ACC112 (cell line): Measurements from ENCODE around the gene CDHR5.

ENCODE experiments used
- H2AFZ ChIP-seq: fragments of 200-600 bp; sonication (generic); one replicate; pipeline ENCODE4 v1.6.0; 2017; ENCODE audit warnings: antibody characterized with exemption, low read length; ENCODE audit not compliant: unreplicated experiment
- H3K27ac ChIP-seq: fragments of 200-600 bp; sonication (generic); 2 replicates; pipeline ENCODE4 v1.5.1; 2014; ENCODE audit warnings: low read depth, mild to moderate bottlenecking, antibody characterized with exemption, low read length, moderate library complexity
- H3K27me3 ChIP-seq: fragments of 200-600 bp; sonication (generic); 2 replicates; pipeline ENCODE4 v1.6.1; 2014; ENCODE audit warnings: mild to moderate bottlenecking, antibody characterized with exemption, low read length, moderate library complexity, mixed read lengths; ENCODE audit not compliant: insufficient read depth
- H3K36me3 ChIP-seq: fragments of 200-600 bp; sonication (generic); 2 replicates; pipeline ENCODE4 v1.6.1; 2016; ENCODE audit warnings: mild to moderate bottlenecking, antibody characterized with exemption, low read length, moderate library complexity, mixed read lengths; ENCODE audit not compliant: insufficient read depth
- H3K4me1 ChIP-seq: fragments of 200-600 bp; sonication (generic); one replicate; pipeline ENCODE4 v1.6.1; 2016; ENCODE audit warnings: low read length, mixed read lengths; ENCODE audit not compliant: insufficient read depth, unreplicated experiment, control insufficient read depth
- H3K4me3 ChIP-seq: fragments of 200-600 bp; sonication (generic); 2 replicates; pipeline ENCODE4 v1.5.1; 2014; ENCODE audit warnings: mild to moderate bottlenecking, low read depth, low read length
- H3K79me2 ChIP-seq: fragments of 200-600 bp; sonication (generic); one replicate; pipeline ENCODE4 v1.6.0; 2016; ENCODE audit warnings: low read length; ENCODE audit not compliant: control insufficient read depth, unreplicated experiment, insufficient read depth

Gene CDHR5

GRCh38 chr11:635945-636510 lies 11.3 kb upstream of the CDHR5 start:
- H3K27ac ChIP-seq, result no peak overlapping the region
- no peaks in the 10 kb centered on the region for H3K79me2 ChIP-seq
- no peaks in the 10 kb centered on the region for H3K36me3 ChIP-seq
- no peak overlapping the region for H2AFZ ChIP-seq
- H3K27me3 ChIP-seq, result peaks cover 7% of the 10 kb centered on the region; the same call in 1 of the 2 replicates
- H3K4me3 ChIP-seq, result no peak overlapping the region
- peaks cover 6% of the 10 kb centered on the region for H3K4me1 ChIP-seq

- H3K27me3 ChIP-seq, result no peaks in the 10 kb centered on the region
- H3K4me3 ChIP-seq, result no peak overlapping the region
- no peak overlapping the region for H3K27ac ChIP-seq
- H2AFZ ChIP-seq, result no peak overlapping the region
- H3K36me3 ChIP-seq, result no peaks in the 10 kb centered on the region
- no peaks in the 10 kb centered on the region for H3K4me1 ChIP-seq
- no peaks in the 10 kb centered on the region for H3K79me2 ChIP-seq
Measured at GRCh38 chr11:630871-631270, 6.1 kb upstream of the CDHR5 start.

GRCh38 chr11:629237-629583 lies 4.5 kb upstream of the CDHR5 start:
- no peaks in the 10 kb centered on the region for H3K36me3 ChIP-seq
- H3K27ac ChIP-seq, result no peak overlapping the region

GRCh38 chr11:628056-628455 lies 3.3 kb upstream of the CDHR5 start:
- Histone ChIP-seq H3K79me2 (no peaks in the 10 kb centered on the region), H3K36me3 (no peaks in the 10 kb centered on the region), H3K4me3 (no peak overlapping the region), H3K4me1 (peaks cover 4% of the 10 kb centered on the region), H2AFZ (no peak overlapping the region), H3K27me3 (no peaks in the 10 kb centered on the region), H3K27ac (no peak overlapping the region)

More at GRCh38 chr11:629237-629583, 4.5 kb upstream of the CDHR5 start:
- Histone ChIP-seq H3K27me3 (no peaks in the 10 kb centered on the region), H2AFZ (no peak overlapping the region), H3K4me1 (no peaks in the 10 kb centered on the region), H3K79me2 (no peaks in the 10 kb centered on the region), H3K4me3 (no peak overlapping the region)

GRCh38 chr11:627308-627576 lies 2.5 kb upstream of the CDHR5 start:
- H3K36me3 ChIP-seq, result no peaks in the 10 kb centered on the region
- H3K79me2 ChIP-seq, result no peaks in the 10 kb centered on the region
- H3K4me3 ChIP-seq, result no peak overlapping the region
- peaks cover 4% of the 10 kb centered on the region for H3K4me1 ChIP-seq
- no peak overlapping the region for H3K27ac ChIP-seq
- H2AFZ ChIP-seq, result no peak overlapping the region
- H3K27me3 ChIP-seq, result no peaks in the 10 kb centered on the region

- Histone ChIP-seq H3K79me2 (no peaks in the 10 kb centered on the region), H3K4me3 (no peak within 1 kb of the TSS), H2AFZ (no peak within 1 kb of the TSS), H3K27ac (no peak within 1 kb of the TSS), H3K36me3 (no peaks in the 10 kb centered on the region), H3K4me1 (peaks cover 4% of the 10 kb centered on the region), H3K27me3 (no peaks in the 10 kb centered on the region)
Measured at GRCh38 chr11:626475-627307, 1.9 kb upstream of the CDHR5 start, which contains the start of gene SCT. Gene SCT (minus strand): TSS chr11:627181. CDS start chr11:627143, 38 bp downstream.

DNA sequence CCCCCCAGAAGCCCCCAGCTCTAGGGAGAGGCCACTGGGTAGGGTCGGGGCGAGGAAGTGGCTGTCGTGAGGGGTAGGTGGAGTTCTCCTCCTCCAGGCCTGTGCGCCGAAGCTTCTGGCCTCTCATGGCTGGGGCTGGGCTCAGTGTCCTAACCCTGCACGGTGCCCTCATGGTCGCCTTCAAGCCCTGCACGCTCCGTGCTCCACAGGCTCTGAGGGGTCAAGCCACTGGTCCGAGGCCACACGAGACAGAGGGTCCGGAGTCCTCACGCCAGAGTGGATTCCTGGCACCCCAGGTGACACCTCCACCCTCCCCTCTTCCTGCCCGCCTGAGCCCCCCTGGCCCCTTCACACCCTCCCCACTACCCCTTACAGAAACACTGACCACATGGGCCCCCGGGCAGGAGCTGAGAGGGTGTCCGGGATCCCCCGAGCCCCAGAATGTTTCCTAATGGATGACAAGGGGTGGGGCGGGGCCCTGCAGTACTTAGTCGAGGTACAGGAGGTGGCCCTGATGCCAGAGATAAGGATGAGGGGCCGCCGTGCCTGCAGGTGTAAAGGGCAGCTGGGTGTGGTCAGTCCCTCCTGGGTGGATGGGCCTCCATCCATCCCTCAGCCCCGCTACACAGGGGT lies 997 bp upstream of the CDHR5 start:
- Histone ChIP-seq H3K27ac (no peak overlapping the region), H3K27me3 (no peaks in the 10 kb centered on the region), H3K79me2 (no peaks in the 10 kb centered on the region), H3K4me3 (no peak overlapping the region), H3K36me3 (no peaks in the 10 kb centered on the region), H2AFZ (no peak overlapping the region), H3K4me1 (peaks cover 4% of the 10 kb centered on the region)

DNA sequence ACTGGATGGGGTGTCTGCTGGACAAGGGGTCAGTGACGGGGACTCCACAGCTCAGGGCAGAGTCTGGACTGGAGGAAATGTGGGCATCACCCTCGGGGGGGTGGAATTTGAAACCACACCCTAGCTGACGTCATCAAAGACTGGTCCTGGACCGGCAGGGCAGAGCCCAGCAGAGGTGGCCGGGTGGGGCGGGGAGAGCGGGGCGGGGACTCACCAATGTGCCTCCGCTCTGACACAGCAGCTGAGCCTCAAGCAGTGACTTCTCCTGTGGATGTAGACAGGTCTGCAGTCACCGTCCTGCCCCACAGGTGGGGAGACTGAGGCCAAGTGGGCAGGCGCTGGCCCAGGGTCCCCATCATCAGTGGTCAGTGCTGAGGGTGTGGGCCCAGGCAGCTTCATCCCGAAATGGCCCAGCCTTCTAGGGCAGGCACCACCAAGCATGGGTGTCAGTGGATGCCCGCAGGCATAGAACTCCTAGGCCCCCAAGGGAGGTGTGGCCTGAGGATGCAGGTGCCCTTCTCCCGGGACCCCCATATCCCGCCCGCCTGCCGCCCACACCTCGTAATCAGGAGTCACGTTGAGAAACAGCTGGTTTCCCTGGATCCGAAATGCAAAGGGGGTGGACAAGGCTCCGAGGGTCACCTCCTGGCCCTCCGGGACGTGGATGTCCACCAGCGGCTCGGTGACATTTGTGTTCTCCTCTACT lies 603 bp downstream of the CDHR5 start:
- H3K36me3 ChIP-seq, result no peaks in the 10 kb centered on the region
- no peak overlapping the region for H3K27ac ChIP-seq
- H3K27me3 ChIP-seq, result no peaks in the 10 kb centered on the region
- H2AFZ ChIP-seq, result no peak overlapping the region
- peaks cover 4% of the 10 kb centered on the region for H3K4me1 ChIP-seq
- H3K4me3 ChIP-seq, result no peak overlapping the region
- no peaks in the 10 kb centered on the region for H3K79me2 ChIP-seq

DNA sequence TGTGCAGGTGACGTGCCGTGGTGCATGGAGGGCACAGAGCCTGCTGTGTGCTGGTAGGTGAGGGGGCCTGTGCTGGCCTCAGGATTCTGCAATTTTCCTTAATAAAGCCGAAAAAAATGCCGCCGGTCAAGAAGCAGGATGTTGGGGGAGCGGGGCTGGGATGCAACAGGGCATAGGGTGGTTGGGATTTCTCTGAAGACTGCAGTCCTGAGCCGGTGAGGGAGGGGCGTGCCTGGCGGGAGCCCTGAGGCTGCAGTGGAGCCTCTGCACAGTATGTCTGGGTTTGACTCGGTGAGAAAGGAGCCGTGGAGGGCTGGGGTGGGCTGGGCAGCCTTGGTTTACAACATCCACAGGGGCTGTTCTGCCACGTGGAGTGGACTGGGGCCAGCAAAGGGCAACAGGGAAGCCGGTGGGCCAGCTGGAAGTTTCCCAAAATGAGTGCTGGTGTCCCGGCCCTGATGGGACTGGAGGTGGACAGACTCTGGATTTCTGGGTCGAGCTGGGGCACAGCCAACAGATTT lies 1.3 kb downstream of the CDHR5 start:
- Histone ChIP-seq H2AFZ (no peak overlapping the region), H3K36me3 (no peaks in the 10 kb centered on the region), H3K27me3 (no peaks in the 10 kb centered on the region), H3K4me3 (no peak overlapping the region), H3K27ac (no peak overlapping the region), H3K4me1 (peaks cover 4% of the 10 kb centered on the region), H3K79me2 (no peaks in the 10 kb centered on the region)

- Histone ChIP-seq H3K4me1 (peaks cover 4% of the 10 kb centered on the region), H3K27me3 (no peaks in the 10 kb centered on the region), H3K4me3 (no peak overlapping the region), H3K27ac (no peak overlapping the region), H3K36me3 (no peaks in the 10 kb centered on the region), H2AFZ (no peak overlapping the region), H3K79me2 (no peaks in the 10 kb centered on the region)
Measured at GRCh38 chr11:621838-622237, 2.9 kb downstream of the CDHR5 start.
